Ishikawa (cell line): ENCODE measurements around the gene PRDX6.

Source experiments
- CREB1 ChIP-seq: IDR thresholded peaks from 2 replicates; pipeline ENCODE4 v1.6.1; 2012; ENCODE audit warnings: low read depth
- EP300 ChIP-seq: IDR thresholded peaks from 2 replicates; pipeline ENCODE4 v1.6.1; 2012; ENCODE audit warnings: borderline replicate concordance
- FOXM1 ChIP-seq: IDR thresholded peaks from 2 replicates; pipeline ENCODE4 v1.6.1; 2012; ENCODE audit warnings: low read depth, borderline replicate concordance
- RAD21 ChIP-seq: IDR thresholded peaks from 2 replicates; pipeline ENCODE4 v1.6.1; 2012; ENCODE audit warnings: low read depth
- TAF1 ChIP-seq: IDR thresholded peaks from 2 replicates; pipeline ENCODE4 v1.6.1; 2012; ENCODE audit warnings: low read depth, mild to moderate bottlenecking
- TCF12 ChIP-seq: IDR thresholded peaks from 2 replicates; pipeline ENCODE4 v1.6.1; 2012; ENCODE audit warnings: low read depth
- TEAD4 ChIP-seq: IDR thresholded peaks from 2 replicates; pipeline ENCODE4 v1.6.1; 2012
- USF1 ChIP-seq: IDR thresholded peaks from 2 replicates; pipeline ENCODE4 v1.6.1; 2012
- YY1 ChIP-seq: IDR thresholded peaks from 2 replicates; pipeline ENCODE4 v1.6.1; 2012; ENCODE audit warnings: low read depth
- TF ChIP-seq, protein P1 (sequence below): IDR thresholded peaks from 2 replicates; pipeline ENCODE4 v1.6.1; 2012; ENCODE audit warnings: low read depth, mild to moderate bottlenecking
- TF ChIP-seq, protein P2 (sequence below): IDR thresholded peaks from 2 replicates; pipeline ENCODE4 v1.6.1; 2012

- TF ChIP-seq YY1 (no peak), TEAD4 (no peak), RAD21 (no peak), TAF1 (no peak), USF1 (no peak; the same call in 1 of the 2 replicates), TCF12 (no peak), FOXM1 (no peak), EP300 (no peak), CREB1 (no peak)
- TF ChIP-seq, protein P1, sequence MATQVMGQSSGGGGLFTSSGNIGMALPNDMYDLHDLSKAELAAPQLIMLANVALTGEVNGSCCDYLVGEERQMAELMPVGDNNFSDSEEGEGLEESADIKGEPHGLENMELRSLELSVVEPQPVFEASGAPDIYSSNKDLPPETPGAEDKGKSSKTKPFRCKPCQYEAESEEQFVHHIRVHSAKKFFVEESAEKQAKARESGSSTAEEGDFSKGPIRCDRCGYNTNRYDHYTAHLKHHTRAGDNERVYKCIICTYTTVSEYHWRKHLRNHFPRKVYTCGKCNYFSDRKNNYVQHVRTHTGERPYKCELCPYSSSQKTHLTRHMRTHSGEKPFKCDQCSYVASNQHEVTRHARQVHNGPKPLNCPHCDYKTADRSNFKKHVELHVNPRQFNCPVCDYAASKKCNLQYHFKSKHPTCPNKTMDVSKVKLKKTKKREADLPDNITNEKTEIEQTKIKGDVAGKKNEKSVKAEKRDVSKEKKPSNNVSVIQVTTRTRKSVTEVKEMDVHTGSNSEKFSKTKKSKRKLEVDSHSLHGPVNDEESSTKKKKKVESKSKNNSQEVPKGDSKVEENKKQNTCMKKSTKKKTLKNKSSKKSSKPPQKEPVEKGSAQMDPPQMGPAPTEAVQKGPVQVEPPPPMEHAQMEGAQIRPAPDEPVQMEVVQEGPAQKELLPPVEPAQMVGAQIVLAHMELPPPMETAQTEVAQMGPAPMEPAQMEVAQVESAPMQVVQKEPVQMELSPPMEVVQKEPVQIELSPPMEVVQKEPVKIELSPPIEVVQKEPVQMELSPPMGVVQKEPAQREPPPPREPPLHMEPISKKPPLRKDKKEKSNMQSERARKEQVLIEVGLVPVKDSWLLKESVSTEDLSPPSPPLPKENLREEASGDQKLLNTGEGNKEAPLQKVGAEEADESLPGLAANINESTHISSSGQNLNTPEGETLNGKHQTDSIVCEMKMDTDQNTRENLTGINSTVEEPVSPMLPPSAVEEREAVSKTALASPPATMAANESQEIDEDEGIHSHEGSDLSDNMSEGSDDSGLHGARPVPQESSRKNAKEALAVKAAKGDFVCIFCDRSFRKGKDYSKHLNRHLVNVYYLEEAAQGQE = no peak
- TF ChIP-seq, protein P2, sequence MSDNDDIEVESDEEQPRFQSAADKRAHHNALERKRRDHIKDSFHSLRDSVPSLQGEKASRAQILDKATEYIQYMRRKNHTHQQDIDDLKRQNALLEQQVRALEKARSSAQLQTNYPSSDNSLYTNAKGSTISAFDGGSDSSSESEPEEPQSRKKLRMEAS = no peak
Observed at GRCh38 chr1:173470608-173471007, 6.5 kb upstream of the PRDX6 start.
